Measurements from ENCODE around the gene NRG4.

DNA sequence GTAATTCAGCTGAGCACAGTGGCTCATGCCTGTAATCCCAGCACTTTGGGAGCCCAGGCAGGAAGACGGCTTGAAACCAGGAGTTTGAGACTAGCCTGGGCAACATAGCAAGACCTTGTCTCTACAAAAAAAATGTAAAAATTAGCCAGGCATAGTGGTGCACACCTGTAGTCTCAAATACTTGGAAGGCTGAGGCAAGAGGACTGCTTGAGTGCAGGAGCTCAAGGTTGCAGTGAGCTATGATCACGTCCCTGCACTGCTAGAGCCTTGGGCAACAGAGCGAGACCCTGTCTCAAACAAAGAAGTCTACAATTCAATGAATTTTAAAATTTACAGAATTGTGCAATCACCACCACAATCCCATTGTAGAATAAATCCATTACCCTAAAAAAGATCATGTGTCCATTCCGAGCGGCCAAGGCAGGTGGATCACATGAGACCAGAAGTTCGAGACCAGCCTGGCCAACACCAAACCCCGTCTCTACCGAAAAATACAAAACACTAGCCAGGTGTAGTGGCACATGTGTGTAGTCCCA is 63.4 kb downstream of the NRG4 start:
- no peak for TF ChIP-seq EP300 (IDR thresholded peaks at IDR 0.05; ENCODE audit: low read depth)
- TF ChIP-seq, protein P1, sequence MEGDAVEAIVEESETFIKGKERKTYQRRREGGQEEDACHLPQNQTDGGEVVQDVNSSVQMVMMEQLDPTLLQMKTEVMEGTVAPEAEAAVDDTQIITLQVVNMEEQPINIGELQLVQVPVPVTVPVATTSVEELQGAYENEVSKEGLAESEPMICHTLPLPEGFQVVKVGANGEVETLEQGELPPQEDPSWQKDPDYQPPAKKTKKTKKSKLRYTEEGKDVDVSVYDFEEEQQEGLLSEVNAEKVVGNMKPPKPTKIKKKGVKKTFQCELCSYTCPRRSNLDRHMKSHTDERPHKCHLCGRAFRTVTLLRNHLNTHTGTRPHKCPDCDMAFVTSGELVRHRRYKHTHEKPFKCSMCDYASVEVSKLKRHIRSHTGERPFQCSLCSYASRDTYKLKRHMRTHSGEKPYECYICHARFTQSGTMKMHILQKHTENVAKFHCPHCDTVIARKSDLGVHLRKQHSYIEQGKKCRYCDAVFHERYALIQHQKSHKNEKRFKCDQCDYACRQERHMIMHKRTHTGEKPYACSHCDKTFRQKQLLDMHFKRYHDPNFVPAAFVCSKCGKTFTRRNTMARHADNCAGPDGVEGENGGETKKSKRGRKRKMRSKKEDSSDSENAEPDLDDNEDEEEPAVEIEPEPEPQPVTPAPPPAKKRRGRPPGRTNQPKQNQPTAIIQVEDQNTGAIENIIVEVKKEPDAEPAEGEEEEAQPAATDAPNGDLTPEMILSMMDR (IDR thresholded peaks at IDR 0.05), result no peak

Measured in transverse colon (tissue), 3 donors.